HCT116 (cell line): ENCODE data around the gene TYMP.

ENCODE experiments used
- CTCF ChIP-seq, 3 experiments: fragments of 200-600 bp in 1 of 3; sonication (generic) in 1 of 3; IDR thresholded peaks in 2 of 3; conservative IDR thresholded peaks in 1 of 3; 2 replicates each; pipeline ENCODE4 v1.5.1; 2012 to 2017; ENCODE audit warnings: low read depth in 2 of 3, low read length in 2 of 3, antibody characterized with exemption in 1 of 3, borderline replicate concordance in 1 of 3, control low read depth in 1 of 3, mild to moderate bottlenecking in 1 of 3, mixed read lengths in 1 of 3, mixed run types in 1 of 3, moderate library complexity in 1 of 3; ENCODE audit not compliant: insufficient read depth in 1 of 3
- ELF1 ChIP-seq: IDR thresholded peaks from 2 replicates; pipeline ENCODE4 v1.6.1; 2012; ENCODE audit warnings: low read depth, borderline replicate concordance
- POLR2A ChIP-seq: IDR thresholded peaks from 2 replicates; pipeline ENCODE4 v1.7.0; 2011; ENCODE audit warnings: borderline replicate concordance; ENCODE audit not compliant: insufficient read depth, insufficient read length; ENCODE audit errors: extremely low read depth
- POLR2AphosphoS5 ChIP-seq: IDR thresholded peaks from 2 replicates; pipeline ENCODE4 v1.6.1; 2011; ENCODE audit warnings: mild to moderate bottlenecking, low read depth, low read length, moderate library complexity
- RAD21 ChIP-seq: IDR thresholded peaks from 2 replicates; pipeline ENCODE4 v1.6.1; 2012; ENCODE audit warnings: low read depth, mild to moderate bottlenecking
- SP1 ChIP-seq: IDR thresholded peaks from 2 replicates; pipeline ENCODE4 v1.6.1; 2012; ENCODE audit warnings: low read depth
- TF ChIP-seq, protein P1 (sequence below): IDR thresholded peaks from 2 replicates; pipeline ENCODE4 v1.6.1; 2012; ENCODE audit warnings: low read depth

DNA sequence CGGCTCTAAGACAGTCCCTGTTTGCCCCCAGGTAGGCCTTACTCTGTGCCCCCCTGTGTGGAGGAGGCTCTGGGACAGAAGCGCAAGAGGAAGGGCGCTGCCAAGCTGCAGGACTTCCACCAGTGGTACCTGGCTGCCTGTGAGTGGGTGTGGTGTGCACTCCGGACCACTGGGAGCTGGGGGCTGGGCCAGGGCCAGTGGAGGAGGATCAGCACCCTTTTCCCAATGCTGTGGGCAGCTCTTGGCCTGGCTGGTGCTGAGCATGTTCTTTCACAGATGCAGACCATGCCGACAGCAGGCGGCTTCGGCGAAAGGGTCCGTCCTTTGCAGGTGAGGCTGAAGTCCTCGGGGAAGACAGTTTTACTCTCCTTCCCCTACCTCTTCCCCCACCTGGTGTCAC lies 8.1 kb downstream of the TYMP start:
- TF ChIP-seq RAD21 (no peak), POLR2A (no peak), CTCF (IDR thresholded peaks at IDR 0.05 in 2 of 3, conservative IDR thresholded peaks at IDR 0.05 in 1 of 3; ENCODE audit: borderline replicate concordance in 1 of 3, insufficient read depth in 1 of 3, low read depth in 2 of 3, low read length in 2 of 3) (no peak), POLR2AphosphoS5 (no peak), ELF1 (no peak), SP1 (no peak)
- TF ChIP-seq, protein P1, sequence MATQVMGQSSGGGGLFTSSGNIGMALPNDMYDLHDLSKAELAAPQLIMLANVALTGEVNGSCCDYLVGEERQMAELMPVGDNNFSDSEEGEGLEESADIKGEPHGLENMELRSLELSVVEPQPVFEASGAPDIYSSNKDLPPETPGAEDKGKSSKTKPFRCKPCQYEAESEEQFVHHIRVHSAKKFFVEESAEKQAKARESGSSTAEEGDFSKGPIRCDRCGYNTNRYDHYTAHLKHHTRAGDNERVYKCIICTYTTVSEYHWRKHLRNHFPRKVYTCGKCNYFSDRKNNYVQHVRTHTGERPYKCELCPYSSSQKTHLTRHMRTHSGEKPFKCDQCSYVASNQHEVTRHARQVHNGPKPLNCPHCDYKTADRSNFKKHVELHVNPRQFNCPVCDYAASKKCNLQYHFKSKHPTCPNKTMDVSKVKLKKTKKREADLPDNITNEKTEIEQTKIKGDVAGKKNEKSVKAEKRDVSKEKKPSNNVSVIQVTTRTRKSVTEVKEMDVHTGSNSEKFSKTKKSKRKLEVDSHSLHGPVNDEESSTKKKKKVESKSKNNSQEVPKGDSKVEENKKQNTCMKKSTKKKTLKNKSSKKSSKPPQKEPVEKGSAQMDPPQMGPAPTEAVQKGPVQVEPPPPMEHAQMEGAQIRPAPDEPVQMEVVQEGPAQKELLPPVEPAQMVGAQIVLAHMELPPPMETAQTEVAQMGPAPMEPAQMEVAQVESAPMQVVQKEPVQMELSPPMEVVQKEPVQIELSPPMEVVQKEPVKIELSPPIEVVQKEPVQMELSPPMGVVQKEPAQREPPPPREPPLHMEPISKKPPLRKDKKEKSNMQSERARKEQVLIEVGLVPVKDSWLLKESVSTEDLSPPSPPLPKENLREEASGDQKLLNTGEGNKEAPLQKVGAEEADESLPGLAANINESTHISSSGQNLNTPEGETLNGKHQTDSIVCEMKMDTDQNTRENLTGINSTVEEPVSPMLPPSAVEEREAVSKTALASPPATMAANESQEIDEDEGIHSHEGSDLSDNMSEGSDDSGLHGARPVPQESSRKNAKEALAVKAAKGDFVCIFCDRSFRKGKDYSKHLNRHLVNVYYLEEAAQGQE = no peak
